VCaP (cell line): ENCODE measurements around the gene YJEFN3.

Source experiments
- H3K27ac ChIP-seq: fragments of 450-650 bp; 2 replicates; pipeline ENCODE4 v1.5.1; 2017
- TF ChIP-seq, protein P1 (sequence below): fragments of 450-650 bp; conservative IDR thresholded peaks from 2 replicates; pipeline ENCODE4 v1.5.1; 2017; ENCODE audit warnings: mild to moderate bottlenecking, moderate library complexity

YJEFN3 gene

DNA sequence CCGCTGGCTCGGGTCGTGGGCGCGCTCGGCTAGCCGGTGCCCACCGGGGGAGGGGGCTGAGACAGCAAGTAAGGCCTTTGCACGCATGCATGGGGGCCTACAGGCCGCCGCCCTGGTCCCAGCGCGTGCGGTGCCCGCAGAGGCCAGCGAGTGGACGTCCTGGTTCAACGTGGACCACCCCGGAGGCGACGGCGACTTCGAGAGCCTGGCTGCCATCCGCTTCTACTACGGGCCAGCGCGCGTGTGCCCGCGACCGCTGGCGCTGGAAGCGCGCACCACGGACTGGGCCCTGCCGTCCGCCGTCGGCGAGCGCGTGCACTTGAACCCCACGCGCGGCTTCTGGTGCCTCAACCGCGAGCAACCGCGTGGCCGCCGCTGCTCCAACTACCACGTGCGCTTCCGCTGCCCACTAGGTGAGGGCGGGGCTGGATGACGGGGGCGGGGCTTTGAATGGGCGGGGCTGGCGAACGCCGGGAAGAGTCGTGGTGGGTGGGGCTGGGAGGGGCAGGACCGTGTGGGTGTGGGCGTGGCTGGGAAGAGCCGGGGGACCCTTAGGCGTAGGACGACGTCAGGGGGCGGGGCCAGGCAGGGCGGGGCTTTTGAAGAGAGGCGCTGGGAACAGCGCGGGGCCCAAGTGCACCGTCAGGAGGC lies 11.5 kb downstream of the YJEFN3 start:
- TF ChIP-seq, protein P1, sequence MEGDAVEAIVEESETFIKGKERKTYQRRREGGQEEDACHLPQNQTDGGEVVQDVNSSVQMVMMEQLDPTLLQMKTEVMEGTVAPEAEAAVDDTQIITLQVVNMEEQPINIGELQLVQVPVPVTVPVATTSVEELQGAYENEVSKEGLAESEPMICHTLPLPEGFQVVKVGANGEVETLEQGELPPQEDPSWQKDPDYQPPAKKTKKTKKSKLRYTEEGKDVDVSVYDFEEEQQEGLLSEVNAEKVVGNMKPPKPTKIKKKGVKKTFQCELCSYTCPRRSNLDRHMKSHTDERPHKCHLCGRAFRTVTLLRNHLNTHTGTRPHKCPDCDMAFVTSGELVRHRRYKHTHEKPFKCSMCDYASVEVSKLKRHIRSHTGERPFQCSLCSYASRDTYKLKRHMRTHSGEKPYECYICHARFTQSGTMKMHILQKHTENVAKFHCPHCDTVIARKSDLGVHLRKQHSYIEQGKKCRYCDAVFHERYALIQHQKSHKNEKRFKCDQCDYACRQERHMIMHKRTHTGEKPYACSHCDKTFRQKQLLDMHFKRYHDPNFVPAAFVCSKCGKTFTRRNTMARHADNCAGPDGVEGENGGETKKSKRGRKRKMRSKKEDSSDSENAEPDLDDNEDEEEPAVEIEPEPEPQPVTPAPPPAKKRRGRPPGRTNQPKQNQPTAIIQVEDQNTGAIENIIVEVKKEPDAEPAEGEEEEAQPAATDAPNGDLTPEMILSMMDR = no peak
- H3K27ac ChIP-seq = no peak overlapping the region

DNA sequence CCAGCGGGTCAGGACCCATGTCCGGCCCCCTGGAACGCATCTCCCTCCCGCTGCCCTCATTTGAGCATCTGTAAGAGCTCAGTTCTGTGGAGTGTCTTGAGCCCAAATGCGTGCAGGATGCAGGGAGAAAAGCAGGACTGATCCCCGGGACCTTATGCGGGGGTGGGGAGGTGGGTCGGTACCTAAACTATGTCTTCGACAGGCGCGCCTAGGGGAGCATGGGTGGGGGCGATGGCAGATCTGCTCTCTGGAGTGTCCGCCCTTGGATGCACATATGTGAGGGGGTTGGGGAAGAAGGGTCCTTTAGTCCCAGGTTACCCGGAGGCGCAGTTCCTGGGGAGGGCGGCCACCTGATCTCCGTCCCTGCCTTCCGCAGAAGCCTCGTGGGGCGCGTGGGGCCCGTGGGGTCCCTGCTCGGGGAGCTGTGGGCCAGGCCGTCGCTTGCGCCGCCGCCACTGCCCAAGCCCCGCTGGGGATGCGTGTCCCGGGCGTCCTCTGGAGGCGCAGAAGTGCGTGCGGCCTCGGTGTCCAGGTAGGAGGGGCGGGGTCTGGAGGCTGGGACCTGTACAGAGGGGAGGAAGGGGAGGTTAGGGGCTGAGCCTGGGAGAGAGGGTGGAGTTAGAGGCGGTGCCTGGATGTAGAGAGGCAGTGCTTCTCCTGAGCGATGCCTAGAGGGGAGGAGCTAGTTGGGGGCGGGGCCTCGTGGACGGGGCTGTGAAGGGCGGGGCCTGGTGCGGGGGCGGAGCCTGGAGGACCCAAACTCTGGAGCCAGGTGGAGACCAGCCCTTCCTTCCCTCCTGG lies 12.2 kb downstream of the YJEFN3 start:
- TF ChIP-seq, protein P1 = no peak
- H3K27ac ChIP-seq = no peak overlapping the region

DNA sequence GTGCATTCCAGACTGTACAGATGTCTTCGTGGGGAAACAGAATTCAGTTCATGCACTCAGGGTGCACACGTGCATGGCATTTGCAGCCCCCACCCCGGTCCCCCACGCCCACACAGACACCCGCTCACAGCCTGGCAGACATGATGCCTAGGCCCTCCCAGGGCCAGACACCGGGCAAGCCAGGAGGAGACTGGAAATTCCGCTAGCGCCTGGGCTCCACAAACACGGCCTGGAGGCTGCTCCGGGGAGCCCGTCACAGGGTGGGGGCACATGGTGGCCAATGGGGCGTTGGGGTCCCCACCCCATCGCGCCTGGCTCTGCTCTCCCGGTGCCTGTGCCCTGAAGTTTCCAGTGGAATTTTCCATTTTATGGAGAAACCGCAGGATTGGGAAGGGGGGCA lies 12.9 kb downstream of the YJEFN3 start:
- H3K27ac ChIP-seq = no peak overlapping the region
- TF ChIP-seq, protein P1 = no peak

DNA sequence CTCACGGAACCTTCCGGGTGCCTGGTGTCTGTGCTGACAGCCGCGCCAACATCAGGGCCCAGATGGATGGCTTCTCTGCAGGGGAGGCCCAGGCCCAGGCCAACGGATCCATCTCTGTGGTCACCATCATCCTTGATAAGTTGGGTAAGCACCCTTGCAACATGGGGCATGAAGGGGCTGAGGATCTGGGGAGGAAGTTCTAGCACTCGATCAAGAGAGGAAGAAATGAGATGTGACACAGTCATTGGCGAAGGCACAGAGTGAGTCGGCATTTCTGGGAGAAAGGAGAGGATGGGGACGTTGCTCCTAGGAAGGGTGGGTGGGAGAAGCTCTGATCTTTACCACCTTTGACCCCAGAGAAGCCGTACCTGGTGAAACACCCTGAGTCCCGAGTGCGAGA lies 13.8 kb downstream of the YJEFN3 start:
- TF ChIP-seq, protein P1 = no peak

DNA sequence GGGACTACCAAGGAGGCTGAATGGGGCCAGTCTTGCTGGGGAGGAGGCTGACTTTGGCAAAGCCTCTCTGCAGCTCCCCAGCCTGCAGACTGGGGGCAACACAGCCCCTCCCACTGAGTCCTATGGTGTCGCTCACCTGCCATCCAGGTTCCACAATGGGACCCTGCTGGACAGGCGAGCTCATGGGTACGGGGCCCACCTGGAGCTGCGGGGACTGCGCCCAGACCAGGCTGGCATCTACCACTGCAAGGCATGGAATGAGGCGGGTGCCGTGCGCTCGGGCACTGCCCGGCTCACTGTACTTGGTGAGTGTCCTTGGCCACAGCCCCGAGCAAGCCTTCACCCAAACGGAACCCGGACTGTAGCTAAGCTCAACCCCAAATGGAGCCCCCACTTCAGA lies 14.4 kb downstream of the YJEFN3 start:
- TF ChIP-seq, protein P1 = no peak
- no peak overlapping the region for H3K27ac ChIP-seq

More for the DNA sequence above, 13.8 kb downstream of the YJEFN3 start:
- H3K27ac ChIP-seq = no peak overlapping the region

DNA sequence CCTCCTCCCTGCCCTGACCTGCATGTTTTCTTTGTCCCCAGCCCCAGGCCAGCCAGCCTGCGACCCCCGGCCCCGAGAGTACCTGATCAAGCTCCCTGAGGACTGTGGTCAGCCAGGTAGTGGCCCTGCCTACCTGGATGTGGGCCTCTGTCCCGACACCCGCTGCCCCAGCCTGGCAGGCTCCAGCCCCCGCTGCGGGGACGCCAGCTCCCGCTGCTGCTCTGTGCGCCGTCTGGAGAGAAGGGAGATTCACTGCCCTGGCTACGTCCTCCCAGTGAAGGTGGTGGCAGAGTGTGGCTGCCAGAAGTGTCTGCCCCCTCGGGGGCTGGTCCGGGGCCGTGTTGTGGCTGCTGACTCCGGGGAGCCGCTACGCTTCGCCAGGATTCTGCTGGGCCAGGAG lies 14.9 kb downstream of the YJEFN3 start:
- TF ChIP-seq, protein P1 = no peak
- no peak overlapping the region for H3K27ac ChIP-seq

DNA sequence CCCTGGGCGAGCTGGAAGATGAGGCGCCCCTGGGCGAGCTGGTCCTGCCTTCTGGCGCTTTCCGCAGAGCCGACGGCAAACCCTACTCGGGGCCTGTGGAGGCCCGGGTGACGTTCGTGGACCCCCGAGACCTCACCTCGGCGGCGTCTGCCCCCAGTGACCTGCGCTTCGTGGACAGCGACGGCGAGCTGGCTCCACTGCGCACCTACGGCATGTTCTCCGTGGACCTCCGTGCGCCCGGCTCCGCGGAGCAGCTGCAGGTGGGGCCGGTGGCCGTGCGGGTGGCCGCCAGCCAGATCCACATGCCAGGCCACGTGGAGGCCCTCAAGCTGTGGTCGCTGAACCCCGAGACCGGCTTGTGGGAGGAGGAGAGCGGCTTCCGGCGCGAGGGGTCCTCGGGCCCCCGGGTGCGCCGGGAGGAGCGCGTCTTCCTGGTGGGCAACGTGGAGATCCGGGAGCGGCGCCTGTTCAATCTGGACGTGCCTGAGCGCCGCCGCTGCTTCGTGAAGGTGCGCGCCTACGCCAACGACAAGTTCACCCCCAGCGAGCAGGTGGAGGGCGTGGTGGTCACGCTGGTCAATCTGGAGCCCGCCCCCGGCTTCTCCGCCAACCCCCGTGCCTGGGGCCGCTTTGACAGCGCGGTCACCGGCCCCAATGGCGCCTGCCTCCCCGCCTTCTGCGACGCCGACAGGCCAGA lies 15.7 kb downstream of the YJEFN3 start:
- TF ChIP-seq, protein P1 = no peak
- no peak overlapping the region for H3K27ac ChIP-seq
